KMS-11 (cell line): ENCODE results near the gene KIFC3.

Experiments used
- H2AFZ ChIP-seq: fragments of 200-600 bp; sonication (generic); 2 replicates; pipeline ENCODE4 v1.6.1; 2016; ENCODE audit warnings: antibody characterized with exemption, mixed run types, low read depth
- H3K27ac ChIP-seq: fragments of 200-600 bp; sonication (generic); 2 replicates; pipeline ENCODE4 v1.6.1; 2016; ENCODE audit warnings: mild to moderate bottlenecking, mixed run types
- H3K27me3 ChIP-seq: fragments of 200-600 bp; sonication (generic); 2 replicates; pipeline ENCODE4 v1.6.1; 2017; ENCODE audit warnings: mild to moderate bottlenecking, low read depth, mixed run types, moderate library complexity; ENCODE audit not compliant: insufficient read depth
- H3K36me3 ChIP-seq: fragments of 200-600 bp; sonication (generic); 2 replicates; pipeline ENCODE4 v1.6.1; 2017; ENCODE audit warnings: mild to moderate bottlenecking, mixed run types; ENCODE audit not compliant: insufficient read depth
- H3K4me1 ChIP-seq: fragments of 200-600 bp; sonication (generic); 2 replicates; pipeline ENCODE4 v1.6.1; 2016; ENCODE audit warnings: mild to moderate bottlenecking, low read depth, mixed run types; ENCODE audit not compliant: poor library complexity, severe bottlenecking
- H3K4me2 ChIP-seq: fragments of 200-600 bp; sonication (generic); 2 replicates; pipeline ENCODE4 v1.7.0; 2016; ENCODE audit warnings: mild to moderate bottlenecking, mixed run types
- H3K4me3 ChIP-seq: fragments of 200-600 bp; sonication (generic); IDR thresholded peaks from 2 replicates; pipeline ENCODE4 v1.6.1; 2017; ENCODE audit warnings: low read depth, low read length, mixed read lengths; ENCODE audit not compliant: insufficient read depth
- H3K79me2 ChIP-seq: fragments of 200-600 bp; sonication (generic); 2 replicates; pipeline ENCODE4 v1.6.1; 2016; ENCODE audit warnings: low read depth, mixed run types; ENCODE audit not compliant: insufficient read depth
- H3K9ac ChIP-seq: fragments of 200-600 bp; sonication (generic); 2 replicates; pipeline ENCODE4 v1.6.1; 2016; ENCODE audit warnings: mild to moderate bottlenecking, mixed run types
- H4K20me1 ChIP-seq: fragments of 200-600 bp; sonication (generic); 2 replicates; pipeline ENCODE4 v1.6.1; 2016; ENCODE audit warnings: mild to moderate bottlenecking, mixed run types; ENCODE audit not compliant: insufficient read depth
- CTCF ChIP-seq: fragments of 200-600 bp; sonication (generic); conservative IDR thresholded peaks from 2 replicates; pipeline ENCODE4 v1.6.1; 2017; ENCODE audit warnings: low read depth, mild to moderate bottlenecking, antibody characterized with exemption, low read length, moderate library complexity, mixed read lengths

KIFC3 gene

GRCh38 chr16:57845115-57845514 is 42.8 kb upstream of the KIFC3 start:
- Histone ChIP-seq H4K20me1 (no peaks in the 10 kb centered on the region), H3K4me2 (no peak overlapping the region), H2AFZ (no peak overlapping the region), H3K79me2 (no peaks in the 10 kb centered on the region), H3K4me1 (peaks cover 27% of the 10 kb centered on the region), H3K4me3 (no peak overlapping the region), H3K27me3 (no peaks in the 10 kb centered on the region), H3K27ac (no peak overlapping the region), H3K36me3 (no peaks in the 10 kb centered on the region), H3K9ac (no peak overlapping the region)
- no peak for TF ChIP-seq CTCF

GRCh38 chr16:57844416-57845030 is 42.2 kb upstream of the KIFC3 start:
- Histone ChIP-seq H2AFZ (no peak overlapping the region), H3K9ac (no peak overlapping the region), H3K27ac (no peak overlapping the region), H3K27me3 (no peaks in the 10 kb centered on the region), H4K20me1 (no peaks in the 10 kb centered on the region), H3K79me2 (no peaks in the 10 kb centered on the region), H3K36me3 (no peaks in the 10 kb centered on the region), H3K4me1 (peaks cover 27% of the 10 kb centered on the region), H3K4me2 (no peak overlapping the region), H3K4me3 (no peak overlapping the region)
- TF ChIP-seq CTCF = no peak

GRCh38 chr16:57843400-57843799 is 41.1 kb upstream of the KIFC3 start:
- Histone ChIP-seq H3K4me2 (no peak overlapping the region), H3K36me3 (no peaks in the 10 kb centered on the region), H3K9ac (no peak overlapping the region), H3K4me3 (no peak overlapping the region), H3K27ac (no peak overlapping the region), H3K4me1 (peaks cover 26% of the 10 kb centered on the region), H2AFZ (no peak overlapping the region), H3K27me3 (no peaks in the 10 kb centered on the region), H4K20me1 (no peaks in the 10 kb centered on the region), H3K79me2 (no peaks in the 10 kb centered on the region)
- no peak for TF ChIP-seq CTCF

GRCh38 chr16:57842601-57843000 is 40.3 kb upstream of the KIFC3 start:
- no peaks in the 10 kb centered on the region for H3K27me3 ChIP-seq
- no peak overlapping the region for H2AFZ ChIP-seq
- no peak overlapping the region for H3K4me2 ChIP-seq
- no peaks in the 10 kb centered on the region for H3K79me2 ChIP-seq
- H3K36me3 ChIP-seq = no peaks in the 10 kb centered on the region
- no peaks in the 10 kb centered on the region for H4K20me1 ChIP-seq
- H3K27ac ChIP-seq = no peak overlapping the region
- TF ChIP-seq CTCF = no peak
- H3K9ac ChIP-seq = no peak overlapping the region
- no peak overlapping the region for H3K4me3 ChIP-seq
- peaks cover 18% of the 10 kb centered on the region for H3K4me1 ChIP-seq
